K562 (cell line): ENCODE measurements around the gene LYPD6B. TPM values are rescaled to one million over a fixed set of nuclear protein-coding genes. Genes with fewer than 3 reads are reported as not detected.

ENCODE experiments used
- ATAC-seq: fragments of 200-7000 bp; cut with Tn5 transposase; 3 replicates; pipeline ENCODE4 v1.9.1; 2020; ENCODE audit warnings: moderate library complexity
- BruUV-seq: library from RNA; stranded (reverse); fragments of 400-500 nt; replicated peaks from 2 replicates; lab custom pipeline; 2021; lab: Mats Ljungman, UMichigan
- CTCF ChIA-PET: fragments of 300-600 bp; formaldehyde crosslinking; extraction: SDS; loops from one replicate; lab custom pipeline; 2021; ENCODE audit warnings: low intra/inter-chr PET ratio; lab: Yijun Ruan, JAX
- POLR2A ChIA-PET: fragments of 300-600, 350-650 bp; sonication (Branson Sonifier 250); formaldehyde crosslinking; extraction: SDS; loops from one replicate; lab custom pipeline; 2021; ENCODE audit warnings: antibody characterized with exemption, inconsistent platforms; lab: Yijun Ruan, JAX
- DNase-seq, 4 experiments: peaks; one replicate each; pipeline versions ENCODE4 v3.0.0 to v3.0.0-alpha.2; 2011 to 2018; ENCODE audit warnings: low spot score in 3 of 4, mixed read lengths in 3 of 4; ENCODE audit errors: extremely low read depth in 1 of 4
- FAIRE-seq: peaks from 2 replicates; lab custom pipeline; 2011; peaks lifted over from hg19 to GRCh38; lab: Jason Lieb, UNC
- H2AFZ ChIP-seq: 2 replicates; pipeline ENCODE4 v1.6.0; 2011; ENCODE audit warnings: low read depth, low read length, control low read depth, inconsistent platforms
- H3K27ac ChIP-seq: fragments of 200-600 bp; 3 replicates; pipeline ENCODE4 v1.8.0; 2011; ENCODE audit warnings: low read depth, mild to moderate bottlenecking, control low read depth, inconsistent platforms, low read length, moderate library complexity, mixed read lengths; ENCODE audit errors: extremely low read depth
- H3K27me3 ChIP-seq, 2 experiments: fragments of 300-600 bp in 1 of 2; 2 replicates in 1 of 2; 3 replicates in 1 of 2; pipeline versions ENCODE4 v1.6.0 to v1.8.0; 2011; ENCODE audit warnings: inconsistent platforms in 2 of 2, low read length in 2 of 2, mild to moderate bottlenecking in 1 of 2, mixed read lengths in 1 of 2, moderate library complexity in 1 of 2; ENCODE audit not compliant: control insufficient read depth in 2 of 2, insufficient read depth in 2 of 2
- H3K36me3 ChIP-seq: fragments of 300-600 bp; 3 replicates; pipeline ENCODE4 v1.8.0; 2011; ENCODE audit warnings: mild to moderate bottlenecking, low read length, inconsistent platforms; ENCODE audit not compliant: control insufficient read depth, insufficient read depth
- H3K4me1 ChIP-seq, 2 experiments: fragments of 200-600 bp in 1 of 2; replicated peaks in 1 of 2; 2 replicates in 1 of 2; 3 replicates in 1 of 2; pipeline versions ENCODE4 v1.5.1 to v1.8.0; 2011; ENCODE audit warnings: inconsistent platforms in 2 of 2, low read length in 2 of 2, mild to moderate bottlenecking in 1 of 2, mixed read lengths in 1 of 2, moderate library complexity in 1 of 2; ENCODE audit not compliant: control insufficient read depth in 2 of 2, insufficient read depth in 2 of 2
- H3K4me2 ChIP-seq: 2 replicates; pipeline ENCODE4 v1.6.1; 2011; ENCODE audit warnings: low read length, control low read depth, inconsistent platforms, mixed read lengths; ENCODE audit not compliant: insufficient read depth
- H3K4me3 ChIP-seq: fragments of 200-600 bp; sonication (generic), shearing (Covaris generic); 2 replicates; pipeline ENCODE4 v1.5.1; 2016; ENCODE audit warnings: control low read depth, inconsistent platforms
- H3K79me2 ChIP-seq: fragments of 200-600 bp; 3 replicates; pipeline ENCODE4 v1.8.0; 2011; ENCODE audit warnings: low read length, inconsistent platforms; ENCODE audit not compliant: control insufficient read depth, insufficient read depth
- H3K9ac ChIP-seq, 2 experiments: 2 replicates each; pipeline versions ENCODE4 v1.6.0 to v1.6.1; 2011; ENCODE audit warnings: low read depth in 2 of 2, low read length in 2 of 2, control low read depth in 1 of 2, inconsistent platforms in 1 of 2, mild to moderate bottlenecking in 1 of 2, mixed read lengths in 1 of 2; ENCODE audit not compliant: insufficient read depth in 1 of 2
- H3K9me1 ChIP-seq: one replicate; pipeline ENCODE4 v1.6.0; 2011; ENCODE audit warnings: inconsistent platforms, mild to moderate bottlenecking, low read length, moderate library complexity; ENCODE audit not compliant: control insufficient read depth, insufficient read depth
- H3K9me3 ChIP-seq: replicated peaks from 2 replicates; pipeline ENCODE4 v1.5.1; 2011; ENCODE audit warnings: low read depth, low read length, inconsistent platforms; ENCODE audit not compliant: control insufficient read depth, insufficient read depth
- H4K20me1 ChIP-seq: replicated peaks from 2 replicates; pipeline ENCODE4 v1.6.1; 2011; ENCODE audit warnings: low read length, inconsistent platforms, mixed read lengths; ENCODE audit not compliant: control insufficient read depth, insufficient read depth
- ARHGAP35 ChIP-seq: fragments of 450-650 bp; IDR thresholded peaks from 2 replicates; pipeline ENCODE4 v1.6.1; 2018; ENCODE audit not compliant: partially characterized antibody
- BCL6 ChIP-seq: fragments of 250-450 bp; sonication (Bioruptor Pico); IDR thresholded peaks from 2 replicates; pipeline ENCODE4 v1.4.0; 2020
- BHLHE40 ChIP-seq: IDR thresholded peaks from 2 replicates; pipeline ENCODE4 v1.6.1; 2011; ENCODE audit warnings: low read length, improper control_type of control experiment
- BRCA1 ChIP-seq, 2 experiments: fragments of 450-650 bp in 1 of 2; sonication (generic) in 1 of 2; formaldehyde crosslinking in 1 of 2; IDR thresholded peaks; 2 replicates each; pipeline versions ENCODE4 v1.5.0 to v1.6.1; 2017 to 2020; ENCODE audit warnings: mild to moderate bottlenecking in 1 of 2, missing genetic modification reagents in 1 of 2
- BRF1 ChIP-seq: IDR thresholded peaks from 3 replicates; pipeline ENCODE4 v1.6.1; 2011; ENCODE audit warnings: borderline replicate concordance, mild to moderate bottlenecking; ENCODE audit not compliant: insufficient read length; ENCODE audit errors: extremely low read depth
- HDGF ChIP-seq: fragments of 450-650 bp; IDR thresholded peaks from 2 replicates; pipeline ENCODE4 v1.6.1; 2016
- HMGN3 ChIP-seq: IDR thresholded peaks from 2 replicates; pipeline ENCODE4 v1.6.1; 2011; ENCODE audit warnings: borderline replicate concordance, low read depth, mild to moderate bottlenecking, mixed read lengths, low read length; ENCODE audit not compliant: insufficient read length; ENCODE audit errors: extremely low read depth
- NR2C1 ChIP-seq, 2 experiments: fragments of 450-650 bp; IDR thresholded peaks; 2 replicates each; pipeline ENCODE4 v1.6.1; 2017; ENCODE audit warnings: mild to moderate bottlenecking in 2 of 2, antibody characterized with exemption in 1 of 2, inconsistent platforms in 1 of 2, missing compliant biosample characterization in 1 of 2, missing genetic modification characterization in 1 of 2
- NRF1 ChIP-seq, 2 experiments: fragments of 450-650 bp; IDR thresholded peaks in 1 of 2; conservative IDR thresholded peaks in 1 of 2; 2 replicates each; pipeline ENCODE4 v1.6.1; 2014; ENCODE audit warnings: mild to moderate bottlenecking in 2 of 2
- PHB ChIP-seq: fragments of 250-450 bp; sonication (Bioruptor Pico); IDR thresholded peaks from 2 replicates; pipeline ENCODE4 v1.5.0; 2021
- SAP30 ChIP-seq: fragments of 200-600 bp; sonication (generic); IDR thresholded peaks from 2 replicates; pipeline ENCODE4 v1.6.1; 2012; ENCODE audit warnings: borderline replicate concordance, low read depth, mild to moderate bottlenecking, moderate library complexity, low read length, control low read depth, inconsistent platforms; ENCODE audit not compliant: insufficient read depth, poor library complexity, severe bottlenecking
- SLC30A9 ChIP-seq: fragments of 250-450 bp; sonication (Bioruptor Pico); IDR thresholded peaks from 2 replicates; pipeline ENCODE4 v1.8.0; 2022; ENCODE audit warnings: mild to moderate bottlenecking, moderate library complexity
- TFAM ChIP-seq: fragments of 250-450 bp; sonication (Bioruptor Pico); conservative IDR thresholded peaks from 2 replicates; pipeline ENCODE4 v1.5.0; 2021; ENCODE audit warnings: mild to moderate bottlenecking, moderate library complexity
- THRAP3 ChIP-seq: fragments of 450-650 bp; IDR thresholded peaks from 2 replicates; pipeline ENCODE4 v1.6.1; 2016; ENCODE audit warnings: mild to moderate bottlenecking, inconsistent platforms, borderline replicate concordance
- ZKSCAN1 ChIP-seq: fragments of 150-350 bp; IDR thresholded peaks from 2 replicates; pipeline ENCODE4 v1.6.1; 2016; ENCODE audit warnings: low read depth, low read length
- ZNF408 ChIP-seq: fragments of 250-450 bp; sonication (Bioruptor Pico); IDR thresholded peaks from 2 replicates; pipeline ENCODE4 v1.4.0; 2020; ENCODE audit warnings: low read depth, mild to moderate bottlenecking, moderate library complexity
- ZNF518B ChIP-seq: fragments of 250-450 bp; sonication (Bioruptor Pico); IDR thresholded peaks from 2 replicates; pipeline ENCODE4 v1.5.0; 2021; ENCODE audit warnings: mild to moderate bottlenecking, moderate library complexity
- ZNF551 ChIP-seq: fragments of 250-450 bp; sonication (Bioruptor Pico); IDR thresholded peaks from 2 replicates; pipeline ENCODE4 v1.5.0; 2021; ENCODE audit warnings: mild to moderate bottlenecking, moderate library complexity
- whole genome bisulfite sequencing: fragments of 100-300 bp; shearing (Covaris generic); methylation state at CpG from one replicate; pipeline ENCODE4 v1.1.6; 2016; ENCODE audit warnings: low coverage, mixed read lengths; ENCODE audit not compliant: insufficient coverage; ENCODE audit errors: missing lambda C conversion rate; 5-methylcytosine and 5-hydroxymethylcytosine counted together
- in situ Hi-C: fragments of 300-500 bp; cut with MboI; formaldehyde crosslinking; loops from 4 replicates; pipeline ENCODE4 v1.15.0; 2018; ENCODE audit warnings: inconsistent platforms, mixed read lengths
- intact Hi-C: fragments of 100-400 bp; cut with micrococcal nuclease; formaldehyde crosslinking; loops from 2 replicates; pipeline ENCODE4 v1.14.2; 2022
- polyA plus RNA-seq, 8 experiments: library from polyadenylated mRNA; depleted of rRNA in 4 of 8; stranded (reverse) in 5 of 8; unstranded in 3 of 8; fragments of >200 nt; fragmentation: Nextera tagmentation in 2 of 8; fragmentation: Illumina TruSeq in 1 of 8; extraction: Ambion mirVana in 2 of 8; extraction: Trizol in 1 of 8; gene quantifications; 2 replicates each; pipeline versions ENCODE4 v1.2.1 to v1.2.3, GENCODE V29; 2011 to 2014; ENCODE audit warnings: inconsistent platforms in 1 of 8, missing spikeins in 1 of 8
- total RNA-seq, 7 experiments: library from RNA; depleted of rRNA in 6 of 7; stranded (reverse); fragments of >200 nt in 6 of 7; fragmentation: Illumina TruSeq in 2 of 7; extraction: Trizol in 2 of 7; gene quantifications; 2 replicates each; pipeline versions ENCODE4 v1.2.1 to v1.2.3, GENCODE V29; 2011 to 2021; ENCODE audit warnings: low replicate concordance in 1 of 7
- TF ChIP-seq, protein P1 (sequence below): IDR thresholded peaks from 2 replicates; pipeline ENCODE4 v1.6.1; 2014; ENCODE audit warnings: antibody characterized with exemption

The LYPD6B gene
- total and polyA plus RNA-seq, 9 of the 15 experiments (the other 6 are each of a cell fraction or from before 2014, with no cell fraction given): not detected

GRCh38 chr2:149112068-149112467 is 73.6 kb downstream of the LYPD6B start:
- DNase-seq (no peak), ATAC-seq (no peak), FAIRE-seq (no peak)
- Histone ChIP-seq H3K27ac (no peak overlapping the region), H3K27me3 (no peaks in the 10 kb centered on the region), H3K79me2 (no peaks in the 10 kb centered on the region), H3K9me3 (no peaks in the 10 kb centered on the region), H3K9me1 (no peaks in the 10 kb centered on the region), H3K4me1 (no peaks in the 10 kb centered on the region), H3K36me3 (no peaks in the 10 kb centered on the region), H2AFZ (no peak overlapping the region), H4K20me1 (no peaks in the 10 kb centered on the region), H3K9ac (no peak overlapping the region), H3K4me2 (no peak overlapping the region), H3K4me3 (no peak overlapping the region)
- intact Hi-C loops (no loop called here), in situ Hi-C loops (no loop called here)
- TF ChIP-seq ZKSCAN1 (no peak), BCL6 (no peak), BHLHE40 (no peak), HDGF (no peak), ZNF518B (CRISPR knock-in tag) (no peak), ZNF551 (CRISPR knock-in tag) (no peak), THRAP3 (no peak), NRF1 (conservative IDR thresholded peaks at IDR 0.05 in 1 of 2, IDR thresholded peaks at IDR 0.05 in 1 of 2) (no peak), BRCA1 (IDR thresholded peaks at IDR 0.05) (no peak), BRCA1 (CRISPR knock-in tag; IDR thresholded peaks at IDR 0.05) (no peak), HMGN3 (no peak), SAP30 (no peak), ARHGAP35 (no peak), NR2C1 (IDR thresholded peaks at IDR 0.05) (no peak), NR2C1 (tag; IDR thresholded peaks at IDR 0.05) (no peak), PHB (CRISPR knock-in tag) (no peak), SLC30A9 (no peak), TFAM (CRISPR knock-in tag) (no peak), ZNF408 (CRISPR knock-in tag) (no peak), BRF1 (no peak)
- TF ChIP-seq, protein P1, sequence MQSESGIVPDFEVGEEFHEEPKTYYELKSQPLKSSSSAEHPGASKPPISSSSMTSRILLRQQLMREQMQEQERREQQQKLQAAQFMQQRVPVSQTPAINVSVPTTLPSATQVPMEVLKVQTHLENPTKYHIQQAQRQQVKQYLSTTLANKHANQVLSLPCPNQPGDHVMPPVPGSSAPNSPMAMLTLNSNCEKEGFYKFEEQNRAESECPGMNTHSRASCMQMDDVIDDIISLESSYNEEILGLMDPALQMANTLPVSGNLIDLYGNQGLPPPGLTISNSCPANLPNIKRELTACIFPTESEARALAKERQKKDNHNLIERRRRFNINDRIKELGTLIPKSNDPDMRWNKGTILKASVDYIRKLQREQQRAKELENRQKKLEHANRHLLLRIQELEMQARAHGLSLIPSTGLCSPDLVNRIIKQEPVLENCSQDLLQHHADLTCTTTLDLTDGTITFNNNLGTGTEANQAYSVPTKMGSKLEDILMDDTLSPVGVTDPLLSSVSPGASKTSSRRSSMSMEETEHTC: no peak
- ChIA-PET CTCF (no interaction called here), POLR2A (no interaction called here)
- no TSS peak for BruUV-seq
- 0% methylated on average over 1 of the region's 1 CpG for WGBS
